Epithelial cell of prostate (primary cell): Measurements from ENCODE around the gene XXYLT1.

Experiments
- DNase-seq: peaks from one replicate; pipeline ENCODE4 v3.0.0-alpha.2; 2011; ENCODE audit warnings: low read depth, low spot score
- H3K27ac ChIP-seq: fragments of 450-650 bp; 2 replicates; pipeline ENCODE4 v1.5.1; 2017; ENCODE audit warnings: mild to moderate bottlenecking

The XXYLT1 gene

DNA sequence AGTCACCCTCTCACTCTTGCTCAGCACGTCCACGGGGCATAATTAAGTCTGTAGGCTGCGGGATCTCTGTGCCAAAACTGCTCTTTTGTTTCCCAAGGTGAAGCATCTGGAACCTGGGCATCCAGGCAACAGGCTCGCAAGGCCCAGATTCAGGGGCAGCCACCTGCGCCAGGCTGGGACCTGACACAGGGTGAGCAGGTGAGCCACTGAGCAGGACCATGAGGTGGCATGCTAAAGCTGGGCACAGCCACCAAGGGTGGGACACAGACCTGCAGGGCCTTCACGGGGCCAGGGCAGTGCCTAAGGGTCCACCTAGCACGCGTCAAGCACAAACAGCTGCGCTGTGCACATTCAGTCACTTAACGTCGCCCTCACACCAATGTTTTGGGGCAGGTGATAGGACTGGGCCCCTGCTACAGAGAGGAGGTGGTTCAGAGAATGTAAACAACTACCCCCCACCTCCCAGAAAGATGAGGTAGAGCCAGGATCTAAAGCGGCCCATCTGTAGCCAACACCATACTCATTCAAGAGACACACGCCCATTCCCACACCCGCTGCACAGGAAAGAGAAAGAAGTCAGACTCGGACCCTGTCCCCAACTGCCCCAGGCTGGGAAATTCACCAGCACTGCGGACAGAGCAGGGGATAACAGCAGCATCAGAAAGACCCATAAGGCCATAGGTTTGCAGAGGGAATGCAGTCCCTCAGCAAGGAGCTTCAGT is 16.3 kb downstream of the XXYLT1 start:
- DNase-seq = no peak
- H3K27ac ChIP-seq = no peak overlapping the region

DNA sequence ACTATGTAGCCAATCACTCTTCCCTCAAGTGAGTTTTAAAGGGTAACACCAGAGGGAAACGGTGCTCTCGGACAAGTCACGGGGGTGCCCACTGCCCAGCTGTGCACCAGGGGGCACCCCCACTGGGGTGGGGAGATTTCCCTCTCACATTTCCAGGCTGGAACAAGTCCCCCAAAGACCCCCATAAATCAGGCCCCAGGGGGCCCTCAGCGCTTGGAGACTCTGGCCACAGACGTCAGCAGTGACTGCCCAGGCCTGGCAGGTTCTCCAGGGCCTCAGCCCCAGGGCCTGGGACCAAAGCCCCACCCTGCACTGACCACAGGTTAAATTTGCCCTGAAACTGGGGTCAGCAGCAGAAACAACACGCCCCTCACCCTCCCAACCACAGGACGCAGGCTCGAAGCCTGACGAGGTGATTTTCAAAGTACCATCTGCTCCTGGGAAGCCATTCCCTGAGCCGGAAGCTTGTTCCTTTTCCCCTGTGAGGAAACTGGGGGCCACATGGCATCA is 17.0 kb downstream of the XXYLT1 start:
- DNase-seq = no peak
- no peak overlapping the region for H3K27ac ChIP-seq

DNA sequence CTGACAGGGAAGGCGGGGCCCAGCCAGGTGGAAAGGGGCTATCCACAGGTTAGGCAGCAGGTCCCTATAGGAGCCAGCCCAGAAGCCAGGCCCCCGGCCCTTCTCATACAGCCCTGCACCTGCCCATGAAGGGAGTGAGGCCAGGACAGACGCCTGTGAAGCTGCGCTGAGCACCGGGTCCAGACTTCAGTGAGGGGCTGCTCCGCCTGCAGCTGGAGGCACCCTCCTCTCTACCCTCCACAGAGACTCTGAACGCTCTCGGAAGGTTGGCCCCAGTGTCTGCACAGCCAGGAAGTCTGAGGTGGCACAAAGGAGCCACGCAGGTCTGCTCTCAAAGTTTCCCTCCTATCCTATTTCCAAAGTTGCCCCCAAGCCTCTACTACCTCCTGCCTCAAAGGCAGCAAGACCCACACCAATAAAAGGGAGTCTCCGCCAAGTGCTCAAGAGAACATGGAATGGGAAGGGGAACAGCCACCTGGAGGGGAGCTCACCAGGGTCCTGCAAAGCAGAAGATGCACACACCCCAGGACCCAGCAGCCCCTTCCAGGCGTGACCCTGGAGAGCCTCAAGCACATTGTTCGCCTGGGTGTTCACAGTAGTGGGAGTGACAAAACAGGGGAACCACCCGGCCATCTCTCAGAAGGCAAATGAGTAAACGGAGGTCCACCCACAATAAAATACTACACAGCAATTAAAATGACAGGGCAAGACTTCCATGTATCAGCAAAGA is 19.5 kb downstream of the XXYLT1 start:
- DNase-seq = no peak
- H3K27ac ChIP-seq = no peak overlapping the region

DNA sequence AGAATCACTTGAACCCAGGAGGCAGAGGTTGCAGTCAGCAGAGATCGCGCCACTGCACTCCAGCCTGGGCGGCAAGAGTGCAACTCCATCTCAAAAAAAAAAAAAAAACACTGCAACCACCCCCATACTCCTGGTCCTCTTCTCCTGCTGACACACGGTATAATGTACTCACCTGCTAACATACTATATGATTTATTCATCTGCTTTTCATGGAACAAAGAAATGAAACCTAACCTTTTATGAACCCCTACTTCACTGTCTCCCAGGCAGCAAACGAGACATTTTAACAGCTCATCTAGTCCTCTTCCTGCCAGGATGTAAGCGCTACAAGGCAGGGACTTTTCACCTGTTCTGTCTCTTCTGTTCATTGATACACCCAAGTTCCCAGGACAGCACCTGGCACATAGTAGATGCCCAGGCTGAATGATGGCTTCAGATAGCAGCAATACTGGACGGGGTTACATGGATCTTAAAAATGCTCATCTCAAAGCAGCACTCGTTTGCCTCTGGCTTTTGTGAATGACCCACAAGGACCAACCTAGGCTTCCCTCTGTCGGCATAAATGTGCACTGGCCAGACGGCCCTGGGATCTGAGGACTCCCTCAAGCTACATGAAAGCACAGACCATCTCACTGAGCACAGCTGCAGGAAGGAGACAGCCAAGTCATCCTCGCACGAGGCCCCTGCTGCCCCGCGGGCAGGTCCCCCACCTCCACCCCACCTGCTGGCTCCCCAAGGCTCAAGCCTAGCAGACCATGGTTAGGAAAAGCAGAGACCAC is 20.3 kb downstream of the XXYLT1 start:
- no peak for DNase-seq
- H3K27ac ChIP-seq = no peak overlapping the region

GRCh38 chr3:195249858-195250464 is 21.0 kb downstream of the XXYLT1 start:
- DNase-seq = no peak
- no peak overlapping the region for H3K27ac ChIP-seq

DNA sequence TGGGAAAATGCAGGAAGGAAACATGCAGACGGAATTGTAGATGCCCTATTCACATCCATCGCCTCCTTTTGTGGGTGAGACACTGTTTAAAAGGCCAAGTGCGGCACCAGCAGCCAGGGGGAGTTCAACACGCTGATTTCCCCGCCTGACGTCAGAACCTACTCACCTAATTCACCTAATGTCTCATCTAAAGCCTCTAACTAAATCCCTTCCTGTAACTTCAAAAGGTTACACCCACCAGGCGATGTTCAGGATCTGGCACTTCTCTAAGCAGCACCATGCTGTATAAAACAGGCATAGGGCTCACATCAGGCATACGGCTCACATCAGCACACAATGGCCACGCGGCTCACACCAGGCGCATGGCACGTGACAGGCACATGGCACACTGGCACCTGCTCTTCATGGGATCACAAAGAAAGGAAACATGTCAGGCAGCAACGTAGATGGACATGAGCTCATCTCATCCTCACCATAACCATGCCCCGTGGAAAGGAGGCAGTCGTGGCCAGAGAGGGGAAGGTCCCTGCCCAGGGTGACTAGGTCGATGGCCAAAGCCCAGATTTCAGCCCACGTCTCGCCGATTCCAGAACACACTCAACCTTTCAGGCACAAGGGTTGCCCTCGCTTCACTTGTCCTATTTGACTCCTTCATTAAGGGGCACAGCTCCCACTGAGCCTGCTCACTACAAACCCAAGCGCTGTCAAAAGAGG is 21.7 kb downstream of the XXYLT1 start:
- no peak overlapping the region for H3K27ac ChIP-seq
- no peak for DNase-seq

DNA sequence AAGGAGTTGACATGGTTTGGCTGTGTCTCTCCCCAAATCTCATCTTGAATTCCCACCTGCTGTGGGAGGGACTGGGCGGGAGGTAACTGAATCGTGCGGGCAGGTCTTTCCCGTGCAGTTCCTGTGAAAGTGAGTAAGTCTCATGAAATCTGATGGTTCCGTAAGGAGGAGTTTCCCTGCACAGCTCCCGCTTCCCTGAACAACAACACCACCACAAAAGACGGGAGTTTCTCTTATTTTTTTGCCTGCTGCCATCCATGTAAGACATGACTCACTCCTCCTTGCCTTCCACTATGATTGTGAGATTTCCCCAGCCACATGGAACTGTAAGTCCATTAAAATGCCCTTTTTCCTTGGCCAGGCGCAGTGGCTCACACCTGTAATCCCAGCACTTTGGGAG is 22.7 kb downstream of the XXYLT1 start:
- no peak for DNase-seq

GRCh38 chr3:195247863-195248189 is 23.1 kb downstream of the XXYLT1 start:
- DNase-seq = no peak
- no peak overlapping the region for H3K27ac ChIP-seq

More for the DNA sequence above, 22.7 kb downstream of the XXYLT1 start:
- no peak overlapping the region for H3K27ac ChIP-seq

GRCh38 chr3:195247086-195247862 is 23.7 kb downstream of the XXYLT1 start:
- no peak overlapping the region for H3K27ac ChIP-seq
- no peak for DNase-seq

DNA sequence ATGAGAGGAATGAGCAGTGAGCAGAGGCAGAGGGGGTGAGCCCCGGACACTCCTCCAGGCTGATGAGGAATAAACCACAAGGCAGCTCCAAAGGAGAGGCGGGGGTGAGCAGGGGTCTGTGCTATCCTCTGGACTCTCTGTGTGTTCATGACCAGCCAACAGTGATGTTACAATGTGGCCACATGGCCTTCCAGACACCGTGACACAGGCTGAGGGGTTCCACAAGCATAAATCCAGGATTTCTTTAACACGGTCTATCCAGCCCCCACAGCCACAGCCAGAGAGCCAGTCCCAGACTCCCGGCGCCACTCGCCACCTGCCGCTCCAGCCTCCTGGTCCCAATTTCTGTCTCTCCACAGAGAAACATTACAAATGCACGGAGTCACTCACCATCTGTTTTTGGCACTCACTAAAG is 24.4 kb downstream of the XXYLT1 start:
- no peak for DNase-seq
- H3K27ac ChIP-seq = no peak overlapping the region

DNA sequence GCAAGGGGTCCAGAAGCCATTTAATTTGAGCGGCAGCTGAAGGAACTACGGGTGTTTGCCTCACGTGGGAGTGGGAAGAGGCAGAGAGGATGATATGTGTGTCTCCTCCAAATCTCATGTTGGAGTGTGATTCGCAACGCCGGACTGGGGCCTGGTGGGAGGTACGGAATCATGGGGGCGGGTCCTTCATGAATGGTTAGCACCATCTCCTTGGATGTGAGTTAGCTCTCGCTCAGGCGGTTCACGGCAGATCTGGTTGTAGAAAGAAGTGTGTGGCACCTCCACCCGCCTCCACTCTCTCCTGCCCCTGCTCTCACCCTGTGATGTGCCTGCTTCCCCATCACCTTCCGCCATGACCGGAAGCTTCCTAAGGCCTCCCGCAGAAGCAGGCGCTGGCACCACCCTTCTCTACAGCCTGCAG is 25.4 kb downstream of the XXYLT1 start:
- DNase-seq = no peak
- no peak overlapping the region for H3K27ac ChIP-seq

DNA sequence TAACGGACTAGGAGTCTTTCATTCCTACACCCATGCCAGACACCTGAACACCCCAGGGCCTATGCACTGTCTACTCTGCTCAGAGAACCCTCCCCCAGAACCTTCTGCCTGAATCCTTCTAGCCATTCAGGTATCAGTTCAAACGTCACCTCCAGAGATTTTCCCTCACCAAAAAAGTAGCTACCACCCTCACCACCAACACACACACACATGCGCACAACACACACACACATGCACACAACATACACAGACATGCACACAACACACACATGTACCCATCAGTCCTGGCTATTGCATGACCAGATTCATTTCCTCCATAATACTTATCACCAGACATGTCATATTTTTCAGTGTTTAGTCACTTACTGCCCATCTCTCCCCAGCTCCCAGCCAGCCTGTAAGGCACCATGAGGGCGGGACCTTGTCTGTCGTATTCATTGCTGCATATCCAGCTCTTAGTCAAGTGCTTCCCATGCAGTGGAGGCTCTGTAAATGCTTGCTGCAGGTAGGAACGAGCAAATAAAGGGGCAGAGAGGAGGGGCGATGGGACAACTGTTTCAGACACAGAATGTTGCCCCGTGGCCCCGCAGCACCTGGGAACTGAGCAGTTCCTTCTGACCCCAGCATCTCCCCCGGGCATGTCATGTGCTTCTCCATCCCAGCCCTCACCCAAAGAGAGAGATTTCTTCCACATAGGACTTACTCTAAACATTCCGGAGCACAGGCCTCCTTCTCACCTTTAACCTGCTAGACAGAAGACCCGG is 29.2 kb downstream of the XXYLT1 start:
- no peak for DNase-seq
- H3K27ac ChIP-seq = no peak overlapping the region

GRCh38 chr3:195240939-195241338 is 30.0 kb downstream of the XXYLT1 start:
- no peak for DNase-seq
- no peak overlapping the region for H3K27ac ChIP-seq

DNA sequence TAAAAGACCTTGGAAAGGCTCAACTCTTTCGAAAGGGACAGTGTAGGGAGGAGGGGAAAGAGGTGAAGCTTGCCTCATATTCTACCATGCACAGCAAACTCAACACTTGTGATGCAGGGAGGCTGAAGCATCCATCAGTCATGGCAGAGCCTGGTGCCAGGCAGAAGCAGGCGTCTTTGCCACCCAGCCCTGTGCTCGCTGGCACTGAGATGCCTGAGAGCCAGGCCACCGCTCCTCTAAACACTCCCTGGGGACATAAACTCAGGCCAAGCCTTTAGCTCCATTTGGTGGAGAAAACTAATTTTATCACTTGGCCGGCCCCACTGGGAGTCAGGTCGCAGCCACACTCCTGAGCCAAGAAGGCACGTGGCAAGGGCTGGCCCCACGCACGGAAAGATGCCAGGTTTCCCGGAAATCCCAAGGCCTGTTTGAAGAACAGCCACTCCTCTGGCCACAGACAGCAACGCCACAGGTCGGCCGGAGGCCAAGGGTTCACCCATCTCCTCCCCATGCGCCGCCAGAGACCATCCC is 30.7 kb downstream of the XXYLT1 start:
- DNase-seq = no peak
- H3K27ac ChIP-seq = no peak overlapping the region

- no peak for DNase-seq
- no peak overlapping the region for H3K27ac ChIP-seq
These were observed 31.8 kb downstream of the XXYLT1 start for GRCh38 chr3:195239121-195239520.

DNA sequence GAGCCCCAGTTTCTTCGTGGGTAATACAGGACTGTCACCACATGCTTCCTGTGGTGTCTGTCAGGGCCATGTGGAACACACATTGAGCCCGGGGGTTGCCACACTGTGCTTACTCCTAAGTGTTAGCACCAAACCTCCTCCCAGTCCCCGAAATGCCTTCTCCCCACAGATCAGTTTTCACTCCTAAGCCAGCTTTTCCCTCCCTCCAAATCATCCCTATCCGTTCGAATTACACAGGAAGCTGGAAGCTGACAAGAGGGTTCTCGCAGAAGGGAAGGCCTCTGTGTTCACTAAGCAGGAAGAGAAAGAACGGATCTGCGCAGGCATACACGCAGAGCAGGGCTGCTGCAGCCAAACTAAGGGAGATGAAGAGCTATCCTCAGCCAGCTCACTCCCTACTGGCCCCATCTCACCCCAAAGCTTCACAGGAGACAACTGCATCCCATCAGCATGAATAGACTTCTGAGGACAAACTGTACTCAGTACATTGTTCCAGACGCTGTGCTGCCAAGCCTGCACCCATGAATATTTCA is 32.3 kb downstream of the XXYLT1 start:
- no peak overlapping the region for H3K27ac ChIP-seq
- DNase-seq = no peak

DNA sequence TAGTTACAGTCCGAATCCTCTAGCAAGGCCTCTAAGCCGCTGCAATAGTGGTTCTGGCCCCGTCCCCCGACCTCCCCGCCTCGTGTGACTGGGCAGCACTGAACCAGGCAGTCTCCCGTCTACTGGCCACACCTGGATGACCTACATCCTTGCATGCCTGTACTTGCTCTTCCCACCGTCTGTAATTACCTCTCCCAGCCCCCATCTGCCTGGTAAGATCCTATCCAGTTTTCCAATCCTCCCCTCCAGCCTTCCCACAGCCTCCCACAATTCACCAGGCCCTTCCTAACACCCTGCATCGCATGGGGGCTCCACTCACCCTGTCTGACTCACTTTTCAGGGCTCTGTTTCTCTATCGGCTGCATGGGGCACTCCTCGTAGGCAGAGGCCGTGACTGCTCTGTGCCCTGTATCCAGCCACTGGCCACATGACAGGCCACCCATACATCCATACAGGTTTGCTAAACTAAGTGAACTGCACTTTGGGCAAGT is 32.8 kb downstream of the XXYLT1 start:
- no peak overlapping the region for H3K27ac ChIP-seq
- no peak for DNase-seq
